NCI-H1694 treated with DMSO at 0.1 percent for 48 hours (cell line): ENCODE data around the gene INPP4B.
"Not testable (repeated sequence)": the region's sequence is repeated elsewhere in the genome, so short reads cannot be mapped to it uniquely, and the experiment has no call there.

ENCODE experiments used
- DNase-seq: peaks from one replicate; lab custom pipeline; 2025; lab: John Stamatoyannopoulos, UW

Gene INPP4B

GRCh38 chr4:142079959-142080358 lies 766.1 kb downstream of the INPP4B start:
- no peak for DNase-seq

DNA sequence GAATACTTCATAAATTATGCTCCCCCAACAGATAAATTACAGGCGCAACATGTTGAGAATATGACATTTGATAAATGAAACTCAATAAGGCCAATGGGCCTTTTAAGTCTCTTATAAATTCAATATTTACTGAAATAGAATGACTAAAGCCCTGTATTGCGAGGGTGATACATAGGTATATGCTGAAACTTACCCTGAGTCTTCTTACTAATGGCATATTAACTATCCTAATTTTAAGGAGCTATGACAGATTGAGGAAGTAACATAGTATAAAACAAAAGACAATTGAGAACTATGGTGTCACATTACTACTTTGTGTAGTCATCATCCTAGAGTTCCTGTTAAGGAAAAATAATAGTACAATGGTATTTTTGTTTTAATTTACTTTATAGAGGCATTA lies 769.1 kb downstream of the INPP4B start:
- DNase-seq, result no peak

DNA sequence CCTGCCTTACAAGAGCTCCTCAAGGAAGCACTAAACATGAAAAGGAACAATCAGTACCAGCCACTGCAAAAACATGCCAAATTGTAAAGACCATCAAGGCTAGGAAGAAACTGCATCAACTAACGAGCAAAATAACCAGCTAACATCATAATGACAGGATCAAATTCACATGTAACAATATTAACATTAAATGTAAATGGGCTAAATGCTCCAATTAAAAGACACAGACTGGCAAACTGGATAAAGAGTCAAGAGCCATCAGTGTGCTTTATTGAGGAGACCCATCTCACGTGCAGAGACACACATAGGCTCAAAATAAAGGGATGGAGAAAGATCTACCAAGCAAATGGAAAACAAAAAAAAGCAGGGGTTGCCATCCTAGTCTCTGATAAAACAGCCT lies 777.8 kb downstream of the INPP4B start:
- DNase-seq, result not testable (repeated sequence)

- not testable (repeated sequence) for DNase-seq
Measured at GRCh38 chr4:142066562-142066961, 779.5 kb downstream of the INPP4B start.

- DNase-seq, result no peak
Measured at GRCh38 chr4:142065086-142065647, 780.9 kb downstream of the INPP4B start.

DNA sequence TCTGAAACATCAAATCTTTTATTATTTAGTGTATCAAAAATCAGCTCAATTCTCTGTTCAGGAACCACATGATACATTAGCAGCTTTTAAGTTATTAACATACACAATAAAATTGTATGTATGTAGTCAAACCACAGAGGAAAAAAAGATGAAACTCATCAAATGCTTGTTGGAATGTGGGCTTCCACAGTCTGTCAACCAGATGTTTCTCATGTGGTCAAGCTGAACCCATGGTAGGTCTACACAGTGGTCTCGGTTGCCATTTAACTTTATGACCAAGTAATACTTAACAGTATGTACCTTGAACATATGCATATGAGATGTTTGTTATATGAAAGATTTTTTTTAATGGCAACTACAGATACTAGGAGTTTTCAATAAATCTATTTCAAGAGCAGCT lies 781.9 kb downstream of the INPP4B start:
- no peak for DNase-seq

DNA sequence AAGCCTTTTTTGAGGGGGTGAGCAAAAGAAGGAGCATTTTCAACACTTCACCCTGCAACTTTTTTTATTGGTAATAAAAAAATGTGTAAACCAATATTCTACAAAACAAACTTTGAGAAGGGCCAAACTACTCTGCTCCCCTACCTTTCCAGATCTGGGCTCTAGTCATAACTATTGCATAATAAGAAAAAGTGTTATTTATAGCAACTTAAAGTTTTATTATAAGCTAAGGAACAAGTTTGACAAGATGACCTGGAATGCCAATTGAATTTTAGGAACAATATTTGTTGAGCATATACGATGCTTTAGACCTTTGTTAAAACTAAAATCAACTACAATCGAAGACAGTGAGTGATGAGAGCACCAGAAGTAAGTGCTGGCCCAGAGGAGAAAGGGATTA lies 800.1 kb downstream of the INPP4B start:
- no peak for DNase-seq

- DNase-seq, result no peak
Measured at GRCh38 chr4:142044271-142044670, 801.8 kb downstream of the INPP4B start.

DNA sequence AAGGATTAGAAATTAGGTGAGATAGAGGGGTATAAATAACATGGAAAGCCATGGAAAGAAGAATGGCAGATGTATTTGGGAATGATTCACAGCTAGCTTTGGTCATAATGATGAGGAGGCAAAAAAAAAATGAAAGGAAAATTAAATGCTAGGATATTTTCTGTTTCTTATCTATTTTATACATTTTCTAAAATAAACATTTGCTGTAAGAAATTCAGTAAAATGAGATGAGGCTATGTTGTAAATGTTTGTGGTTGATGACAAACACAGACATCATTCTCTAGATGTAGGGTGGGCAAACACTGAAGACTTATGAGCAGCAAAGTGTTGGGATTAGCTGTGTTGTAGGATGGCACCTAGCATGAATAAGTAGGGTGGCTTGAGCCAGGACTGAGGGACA lies 802.6 kb downstream of the INPP4B start:
- DNase-seq, result no peak

- DNase-seq, result no peak
Measured at GRCh38 chr4:142041788-142042187, 804.3 kb downstream of the INPP4B start.

GRCh38 chr4:142040043-142040442 lies 806.1 kb downstream of the INPP4B start:
- no peak for DNase-seq

GRCh38 chr4:142036795-142037583 lies 809.1 kb downstream of the INPP4B start:
- DNase-seq, result no peak

- DNase-seq, result no peak
Measured at GRCh38 chr4:142035566-142035965, 810.5 kb downstream of the INPP4B start.

GRCh38 chr4:142034101-142034500 lies 812.0 kb downstream of the INPP4B start:
- DNase-seq, result no peak

- no peak for DNase-seq
Measured at GRCh38 chr4:142030010-142030409, 816.1 kb downstream of the INPP4B start.

DNA sequence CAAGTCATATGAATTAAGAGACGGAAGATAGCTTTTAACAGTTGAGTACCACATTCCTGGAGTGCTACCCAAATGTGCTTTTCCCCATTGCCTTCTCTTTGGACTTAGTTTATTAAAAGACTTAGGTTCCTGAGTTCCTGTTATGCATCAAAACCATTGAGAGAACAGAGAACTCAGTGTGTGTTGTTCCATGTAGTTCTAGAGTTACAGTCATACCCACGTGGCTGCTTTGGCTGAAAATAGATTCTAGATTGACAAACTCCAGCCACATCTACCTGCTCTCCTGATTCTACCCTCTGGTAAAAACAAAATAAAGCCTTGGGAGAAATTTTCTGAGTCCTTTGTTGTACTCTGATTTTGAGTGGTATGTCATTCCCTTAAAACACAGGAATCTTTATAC lies 824.3 kb downstream of the INPP4B start:
- no peak for DNase-seq

DNA sequence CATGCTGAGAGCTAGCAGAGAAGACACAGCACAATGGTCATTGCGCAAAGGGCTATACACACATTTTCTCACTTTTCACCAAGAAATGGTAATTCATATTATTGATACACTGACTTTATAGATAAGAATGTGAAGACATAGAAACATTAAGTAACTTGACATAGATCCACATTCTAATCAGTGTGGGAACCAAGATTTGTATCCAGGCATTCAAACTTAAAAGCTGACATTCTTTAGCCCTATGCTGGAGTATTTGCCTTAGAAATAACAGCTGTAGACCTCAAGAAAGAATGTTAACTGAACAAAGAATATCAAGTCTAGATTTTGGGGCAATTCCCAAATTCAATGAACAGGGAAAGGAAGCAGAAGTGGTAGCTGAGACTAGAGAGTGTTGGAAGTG lies 824.9 kb downstream of the INPP4B start:
- no peak for DNase-seq

GRCh38 chr4:142016031-142016430 lies 830.1 kb downstream of the INPP4B start:
- DNase-seq, result no peak

- no peak for DNase-seq
Measured at GRCh38 chr4:142009751-142010150, 836.4 kb downstream of the INPP4B start.

- DNase-seq, result no peak
Measured at GRCh38 chr4:142005519-142005918, 840.6 kb downstream of the INPP4B start.

- no peak for DNase-seq
Measured at GRCh38 chr4:141999446-142000143, 846.5 kb downstream of the INPP4B start.

GRCh38 chr4:141995056-141995455 lies 851.0 kb downstream of the INPP4B start:
- DNase-seq, result no peak

DNA sequence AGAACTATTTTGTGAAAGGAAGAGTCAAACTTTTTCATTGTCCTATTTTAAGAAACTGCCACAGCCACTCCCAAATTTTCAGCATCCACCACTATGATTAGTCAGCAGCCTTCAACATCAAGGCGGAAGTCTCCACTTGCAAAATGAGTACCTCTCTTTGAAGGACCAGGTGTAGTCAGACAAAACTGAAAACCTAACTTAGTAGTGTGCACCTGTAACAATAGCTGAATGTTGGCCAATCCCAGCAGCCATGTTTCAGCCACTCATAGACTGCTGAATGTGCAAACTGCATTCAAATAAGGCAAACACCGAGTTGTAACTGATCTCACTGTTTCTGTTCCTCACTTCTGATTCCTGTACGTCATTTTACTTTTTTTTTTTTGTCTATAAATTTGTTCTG lies 868.7 kb downstream of the INPP4B start:
- DNase-seq, result no peak
